Ovary (tissue), 3 donors: Measurements from ENCODE around the gene IL9.

Experiments used
- EP300 ChIP-seq: sonication (generic); formaldehyde crosslinking; IDR thresholded peaks from one replicate; pipeline ENCODE4 v1.6.1; 2017; ENCODE audit warnings: antibody characterized with exemption
- POLR2A ChIP-seq: fragments of 450-650 bp; IDR thresholded peaks from one replicate; pipeline ENCODE4 v1.6.1; 2017; ENCODE audit warnings: antibody characterized with exemption, mild to moderate bottlenecking, moderate library complexity
- TF ChIP-seq, protein P1 (sequence below), 3 donors: fragments of 450-650 bp in 2 of 3; fragments of 200-600 bp in 1 of 3; IDR thresholded peaks; one replicate each; pipeline versions ENCODE4 v1.5.1 to v1.8.0; 2016 to 2022; ENCODE audit warnings: antibody characterized with exemption in 3 of 3, mild to moderate bottlenecking in 1 of 3
- donor health status: DM: no; HTN: no; CAD: no.

DNA sequence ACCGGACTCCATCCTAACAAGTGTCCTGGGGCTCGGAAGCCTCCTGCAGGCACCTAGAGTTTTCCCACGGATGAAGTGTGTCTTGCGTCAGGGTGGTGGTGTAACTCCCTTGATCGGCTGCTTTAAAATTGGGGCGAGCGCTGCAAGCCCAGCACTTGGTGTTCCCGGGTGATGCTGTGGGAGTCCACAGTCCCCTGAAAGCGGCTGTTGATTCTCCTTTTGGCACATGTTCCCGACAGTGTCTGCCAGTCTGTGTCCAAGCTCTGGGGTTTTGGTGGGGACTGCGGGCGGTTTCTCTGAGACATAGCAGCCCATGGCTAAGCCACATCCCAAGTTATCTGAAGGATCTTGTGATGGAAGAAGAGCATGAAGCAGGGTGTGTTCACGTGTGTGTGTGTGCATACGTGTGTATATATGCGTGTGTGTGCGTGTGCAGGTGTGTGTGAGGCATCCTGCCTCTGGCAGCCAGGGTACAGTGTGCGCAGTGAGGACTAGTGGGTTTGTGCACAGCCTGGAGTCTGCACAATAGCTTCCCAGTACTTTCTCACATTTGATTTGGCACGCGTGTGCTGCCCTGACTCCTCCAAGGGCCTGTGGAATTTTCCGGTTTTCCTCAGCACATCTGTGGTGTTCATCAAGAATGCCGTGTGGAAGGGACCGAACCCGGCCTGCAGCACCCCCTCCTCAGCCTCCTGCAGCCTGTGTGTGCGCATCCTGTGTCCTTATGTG lies 44.3 kb downstream of the IL9 start:
- TF ChIP-seq, protein P1, sequence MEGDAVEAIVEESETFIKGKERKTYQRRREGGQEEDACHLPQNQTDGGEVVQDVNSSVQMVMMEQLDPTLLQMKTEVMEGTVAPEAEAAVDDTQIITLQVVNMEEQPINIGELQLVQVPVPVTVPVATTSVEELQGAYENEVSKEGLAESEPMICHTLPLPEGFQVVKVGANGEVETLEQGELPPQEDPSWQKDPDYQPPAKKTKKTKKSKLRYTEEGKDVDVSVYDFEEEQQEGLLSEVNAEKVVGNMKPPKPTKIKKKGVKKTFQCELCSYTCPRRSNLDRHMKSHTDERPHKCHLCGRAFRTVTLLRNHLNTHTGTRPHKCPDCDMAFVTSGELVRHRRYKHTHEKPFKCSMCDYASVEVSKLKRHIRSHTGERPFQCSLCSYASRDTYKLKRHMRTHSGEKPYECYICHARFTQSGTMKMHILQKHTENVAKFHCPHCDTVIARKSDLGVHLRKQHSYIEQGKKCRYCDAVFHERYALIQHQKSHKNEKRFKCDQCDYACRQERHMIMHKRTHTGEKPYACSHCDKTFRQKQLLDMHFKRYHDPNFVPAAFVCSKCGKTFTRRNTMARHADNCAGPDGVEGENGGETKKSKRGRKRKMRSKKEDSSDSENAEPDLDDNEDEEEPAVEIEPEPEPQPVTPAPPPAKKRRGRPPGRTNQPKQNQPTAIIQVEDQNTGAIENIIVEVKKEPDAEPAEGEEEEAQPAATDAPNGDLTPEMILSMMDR (IDR thresholded peaks at IDR 0.05) = no peak
- TF ChIP-seq EP300 (no peak), POLR2A (no peak)
